Panc1 (cell line): ENCODE results near the gene FHOD1. TPM values are rescaled to one million over a fixed set of nuclear protein-coding genes. Genes with fewer than 3 reads are reported as not detected.

Experiments
- ATAC-seq: fragments of 200-7000 bp; cut with Tn5 transposase; 2 replicates; pipeline ENCODE4 v1.9.1; 2020; ENCODE audit warnings: mild to moderate bottlenecking, moderate library complexity
- BruUV-seq: library from RNA; stranded (reverse); fragments of 400-500 nt; replicated peaks from 2 replicates; lab custom pipeline; 2021; lab: Mats Ljungman, UMichigan
- CTCF ChIA-PET: fragments of 300-600 bp; sonication (Branson Sonifier 250); formaldehyde crosslinking; loops from one replicate; lab custom pipeline; 2022; ENCODE audit warnings: antibody characterized with exemption; lab: Charles Lee
- POLR2A ChIA-PET: fragments of 300-600 bp; sonication (Branson Sonifier 250); formaldehyde crosslinking; loops from one replicate; lab custom pipeline; 2022; ENCODE audit warnings: antibody characterized with exemption; lab: Charles Lee
- DNase-seq: peaks from one replicate; pipeline ENCODE4 v3.0.0-alpha.2; 2010; ENCODE audit warnings: low read depth, low spot score
- H3K27ac ChIP-seq: 2 replicates; pipeline ENCODE4 v1.5.1; 2011; ENCODE audit warnings: mild to moderate bottlenecking, low read length, inconsistent platforms
- H3K27me3 ChIP-seq: fragments of 200-500 bp; sonication (Bioruptor generic); 2 replicates; pipeline ENCODE4 v1.6.0; 2014; ENCODE audit warnings: low read length, inconsistent platforms; ENCODE audit not compliant: control insufficient read depth, insufficient read depth
- H3K36me3 ChIP-seq: fragments of 200-500 bp; sonication (Bioruptor generic); 2 replicates; pipeline ENCODE4 v1.5.1; 2014; ENCODE audit warnings: inconsistent platforms, mild to moderate bottlenecking, low read length, moderate library complexity; ENCODE audit not compliant: control insufficient read depth, insufficient read depth
- H3K4me1 ChIP-seq: 2 replicates; pipeline ENCODE4 v1.5.1; 2011; ENCODE audit warnings: inconsistent platforms, mild to moderate bottlenecking, low read length, moderate library complexity; ENCODE audit not compliant: control insufficient read depth, insufficient read depth
- H3K4me3 ChIP-seq, 2 experiments: 2 replicates each; pipeline ENCODE4 v1.5.1; 2011 to 2012; ENCODE audit warnings: low read depth in 2 of 2, low read length in 2 of 2, mild to moderate bottlenecking in 2 of 2, inconsistent platforms in 1 of 2, moderate library complexity in 1 of 2
- H3K9me3 ChIP-seq: fragments of 200-500 bp; sonication (Bioruptor generic); 2 replicates; pipeline ENCODE4 v1.5.1; 2014; ENCODE audit warnings: low read depth, mild to moderate bottlenecking, inconsistent platforms, low read length, moderate library complexity; ENCODE audit not compliant: control insufficient read depth, insufficient read depth
- CTCF ChIP-seq: fragments of 450-650 bp; IDR thresholded peaks from 2 replicates; pipeline ENCODE4 v1.5.1; 2017; ENCODE audit warnings: mild to moderate bottlenecking
- POLR2AphosphoS5 ChIP-seq: IDR thresholded peaks from 2 replicates; pipeline ENCODE4 v1.6.1; 2012; ENCODE audit warnings: mild to moderate bottlenecking, low read depth, low read length, moderate library complexity
- REST ChIP-seq, 2 experiments: IDR thresholded peaks; 2 replicates each; pipeline ENCODE4 v1.6.1; 2011 to 2012; ENCODE audit warnings: low read depth in 2 of 2, control low read depth in 1 of 2, low read length in 1 of 2, mild to moderate bottlenecking in 1 of 2, moderate library complexity in 1 of 2; ENCODE audit not compliant: insufficient read depth in 1 of 2
- TCF7L2 ChIP-seq: IDR thresholded peaks from 2 replicates; pipeline ENCODE4 v1.6.1; 2011; ENCODE audit warnings: mild to moderate bottlenecking, low read depth, low read length, inconsistent platforms
- in situ Hi-C: cut with HindIII; loops from 2 replicates; pipeline ENCODE4 v1.10.0; 2016; ENCODE audit warnings: low sequenced_read_pairs, low pct_unique_long_range_greater_than_20kb
- intact Hi-C: fragments of 100-400 bp; cut with micrococcal nuclease; formaldehyde crosslinking; loops from one replicate; pipeline ENCODE4 v1.10.0; 2022; ENCODE audit not compliant: unreplicated experiment
- total RNA-seq: library from RNA; stranded (reverse); gene quantifications from one replicate; pipeline ENCODE4 v1.2.1, GENCODE V29; 2021; ENCODE audit not compliant: unreplicated experiment

Gene FHOD1
- total RNA-seq, 1 experiment from 2014 or later, result 9.3 TPM

- POLR2A ChIA-PET, result no interaction called here
- H3K27ac ChIP-seq, result no peak overlapping the region
- no peaks in the 10 kb centered on the region for H3K4me1 ChIP-seq
- no TSS peak for BruUV-seq
- intact Hi-C loops, result no loop called here
- in situ Hi-C loops, result no loop called here
- no peak overlapping the region for H3K4me3 ChIP-seq
- H3K9me3 ChIP-seq, result no peaks in the 10 kb centered on the region
- DNase-seq, result no peak
- H3K36me3 ChIP-seq, result no peaks in the 10 kb centered on the region
- H3K27me3 ChIP-seq, result no peaks in the 10 kb centered on the region
- TF ChIP-seq TCF7L2 (no peak), POLR2AphosphoS5 (no peak)
- ATAC-seq, result no peak
- CTCF ChIA-PET, result interaction anchor here (1.0 kb wide), 1 partner anchor 79 kb away, joined by 3 read pairs; no protein-coding TSS in a partner anchor
Measured at GRCh38 chr16:67286441-67287235, 39.4 kb upstream of the FHOD1 start.

- H3K9me3 ChIP-seq, result no peaks in the 10 kb centered on the region
- DNase-seq (no peak), ATAC-seq (peak; percentile 85)
- TF ChIP-seq POLR2AphosphoS5, result no peak
- peak; percentile 80; the same call in 1 of the 2 replicates for TF ChIP-seq CTCF
- no TSS peak for BruUV-seq
- CTCF ChIA-PET, result interaction anchor here (0.6 to 1.6 kb wide), 5 partner anchors 22 to 331 kb away, joined by 3 to 6 read pairs (median 3); no protein-coding TSS in a partner anchor
- intact Hi-C loops, result no loop called here
- POLR2A ChIA-PET, result no interaction called here
- no peaks in the 10 kb centered on the region for H3K4me1 ChIP-seq
- no peak overlapping the region for H3K27ac ChIP-seq
- in situ Hi-C loops, result no loop called here
- no peaks in the 10 kb centered on the region; the same call in 1 of the 2 replicates for H3K36me3 ChIP-seq
- H3K27me3 ChIP-seq, result no peaks in the 10 kb centered on the region
- H3K4me3 ChIP-seq, result no peak overlapping the region
Measured at GRCh38 chr16:67284699-67285646, 37.7 kb upstream of the FHOD1 start.

GRCh38 chr16:67283826-67284555 is 36.7 kb upstream of the FHOD1 start:
- ChIA-PET POLR2A (no interaction called here), CTCF (interaction anchor here (1.0 to 1.6 kb wide), 2 partner anchors 34 to 55 kb away, joined by 3 read pairs; no protein-coding TSS in a partner anchor)
- no peaks in the 10 kb centered on the region; the same call in 1 of the 2 replicates for H3K36me3 ChIP-seq

More at GRCh38 chr16:67283826-67284555, 36.7 kb upstream of the FHOD1 start:
- DNase-seq (no peak), ATAC-seq (no peak)
- no peak overlapping the region for H3K4me3 ChIP-seq
- in situ Hi-C loops (no loop called here), intact Hi-C loops (no loop called here)
- no peaks in the 10 kb centered on the region for H3K4me1 ChIP-seq
- no peak overlapping the region for H3K27ac ChIP-seq
- BruUV-seq, result no TSS peak
- no peak for TF ChIP-seq POLR2AphosphoS5
- TF ChIP-seq CTCF, result no peak
- no peak for TF ChIP-seq REST (IDR thresholded peaks at IDR 0.05; ENCODE audit: insufficient read depth in 1 of 2, low read depth in 2 of 2, low read length in 1 of 2)
- no peaks in the 10 kb centered on the region for H3K9me3 ChIP-seq
- no peaks in the 10 kb centered on the region for H3K27me3 ChIP-seq
